Dendritic cell treated with granulocyte-macrophage colony-stimulating factor and Interleukin-4, amounts not matched to agents 40 ng/mL and 50 ng/mL, for 4 days (primary cell): Measurements from ENCODE around the gene ZBTB48.
"Not testable (repeated sequence)": the region's sequence is repeated elsewhere in the genome, so short reads cannot be mapped to it uniquely, and the experiment has no call there.

Experiments
- H3K27ac Mint-ChIP-seq: one replicate; pipeline ENCODE4 v1.8.0; 2022; ENCODE audit warnings: mild to moderate bottlenecking, mixed read lengths
- H3K27me3 Mint-ChIP-seq: one replicate; pipeline ENCODE4 v1.8.0; 2022; ENCODE audit warnings: mild to moderate bottlenecking, mixed read lengths
- H3K36me3 Mint-ChIP-seq: one replicate; pipeline ENCODE4 v1.8.0; 2022; ENCODE audit warnings: low read depth, mixed read lengths
- H3K4me1 Mint-ChIP-seq: one replicate; pipeline ENCODE4 v1.8.0; 2022; ENCODE audit warnings: low read depth, mixed read lengths
- H3K4me3 Mint-ChIP-seq: one replicate; pipeline ENCODE4 v1.8.0; 2022; ENCODE audit warnings: mild to moderate bottlenecking, moderate library complexity, mixed read lengths
- H3K9me3 Mint-ChIP-seq: one replicate; pipeline ENCODE4 v1.8.0; 2022; ENCODE audit warnings: mixed read lengths
- intact Hi-C: fragments of 100-400 bp; cut with micrococcal nuclease; formaldehyde crosslinking; loops from one replicate; pipeline ENCODE4 v1.15.0; 2022

The ZBTB48 gene

GRCh38 chr1:6554907-6555778 is 24.7 kb upstream of the ZBTB48 start, which contains the start of gene TAS1R1:
Gene TAS1R1 (plus strand): TSS chr1:6555307. CDS start chr1:6555374, 67 bp downstream.
- H3K4me1 Mint-ChIP-seq: peaks cover 16% of the 10 kb centered on the region
- intact Hi-C loops: loop anchor here (1.0 to 5.0 kb wide), 3 partner anchors 24 to 58 kb away; partner anchors contain the start of genes KLHL21, PHF13 and ZBTB48
- H3K27me3 Mint-ChIP-seq: peaks cover 1% of the 10 kb centered on the region
- H3K36me3 Mint-ChIP-seq: peaks cover 12% of the 10 kb centered on the region
- peak within 1 kb of the TSS; percentile 76 for H3K4me3 Mint-ChIP-seq
- H3K27ac Mint-ChIP-seq: peak within 1 kb of the TSS; percentile 60
- no peaks in the 10 kb centered on the region for H3K9me3 Mint-ChIP-seq

GRCh38 chr1:6557597-6557996 is 22.2 kb upstream of the ZBTB48 start:
- Mint-ChIP-seq H3K4me1 (peaks cover 8% of the 10 kb centered on the region), H3K36me3 (no peaks in the 10 kb centered on the region), H3K27ac (no peak overlapping the region), H3K4me3 (no peak overlapping the region), H3K27me3 (peaks cover 9% of the 10 kb centered on the region), H3K9me3 (no peaks in the 10 kb centered on the region)
- intact Hi-C loops: no loop called here

DNA sequence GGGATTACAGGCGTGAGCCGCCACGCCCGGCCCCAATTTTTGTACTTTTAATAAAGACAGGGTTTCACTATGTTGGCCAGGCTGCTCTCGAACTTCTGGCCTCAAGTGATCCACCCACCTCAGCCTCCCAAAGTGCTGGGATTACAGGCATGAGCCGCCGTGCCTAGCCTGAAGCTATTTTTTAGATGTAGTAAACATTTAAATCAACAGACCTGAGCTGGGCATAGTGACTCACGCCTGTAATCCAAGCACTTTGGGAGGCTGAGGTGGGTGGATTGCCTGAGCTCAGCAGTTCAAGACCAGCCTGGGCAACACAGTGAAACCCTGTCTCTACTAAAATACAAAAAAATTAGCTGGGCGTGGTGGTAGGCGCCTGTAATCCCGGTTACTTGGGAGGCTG is 20.6 kb upstream of the ZBTB48 start:
- H3K27ac Mint-ChIP-seq, H3K4me3 Mint-ChIP-seq, H3K27me3 Mint-ChIP-seq, H3K9me3 Mint-ChIP-seq, H3K36me3 Mint-ChIP-seq, intact Hi-C loops, H3K4me1 Mint-ChIP-seq: not testable (repeated sequence)

DNA sequence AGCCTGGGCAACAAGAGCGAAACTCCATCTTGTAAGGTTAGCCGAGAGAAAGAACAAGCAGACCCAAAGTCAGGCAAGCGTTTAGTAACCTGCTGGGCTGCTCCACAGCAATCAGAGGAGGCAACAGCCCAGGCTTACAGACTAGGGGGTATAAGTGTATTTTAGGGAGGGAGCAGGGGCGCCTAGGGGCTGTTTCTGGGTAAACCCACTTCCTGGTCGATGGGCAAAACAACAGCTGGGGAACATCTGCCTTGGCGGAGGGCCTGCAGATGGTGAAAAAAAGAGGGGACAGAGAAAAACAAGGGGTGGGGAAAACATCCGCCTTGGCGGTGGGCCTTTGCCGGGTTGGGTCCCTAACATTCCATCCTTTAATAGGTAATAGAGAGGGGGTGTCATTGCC is 19.5 kb upstream of the ZBTB48 start:
- Mint-ChIP-seq H3K27me3 (peaks cover 9% of the 10 kb centered on the region), H3K9me3 (no peaks in the 10 kb centered on the region)
- intact Hi-C loops: no loop called here

GRCh38 chr1:6569033-6569432 is 10.8 kb upstream of the ZBTB48 start:
- no peak overlapping the region for H3K4me3 Mint-ChIP-seq

More for the DNA sequence above, 19.5 kb upstream of the ZBTB48 start:
- no peak overlapping the region for H3K4me3 Mint-ChIP-seq
- no peak overlapping the region for H3K27ac Mint-ChIP-seq
- no peaks in the 10 kb centered on the region for H3K4me1 Mint-ChIP-seq
- no peaks in the 10 kb centered on the region for H3K36me3 Mint-ChIP-seq

GRCh38 chr1:6570100-6570499 is 9.7 kb upstream of the ZBTB48 start:
- Mint-ChIP-seq H3K9me3 (peaks cover 11% of the 10 kb centered on the region), H3K27me3 (peaks cover 33% of the 10 kb centered on the region), H3K4me3 (no peak overlapping the region), H3K4me1 (no peaks in the 10 kb centered on the region), H3K27ac (no peak overlapping the region), H3K36me3 (no peaks in the 10 kb centered on the region)
- intact Hi-C loops: no loop called here

More at GRCh38 chr1:6569033-6569432, 10.8 kb upstream of the ZBTB48 start:
- intact Hi-C loops: no loop called here
- no peak overlapping the region for H3K27ac Mint-ChIP-seq
- no peaks in the 10 kb centered on the region for H3K36me3 Mint-ChIP-seq
- peaks cover 11% of the 10 kb centered on the region for H3K9me3 Mint-ChIP-seq
- peaks cover 33% of the 10 kb centered on the region for H3K27me3 Mint-ChIP-seq
- H3K4me1 Mint-ChIP-seq: no peaks in the 10 kb centered on the region

- Mint-ChIP-seq H3K9me3 (peaks cover 11% of the 10 kb centered on the region), H3K4me3 (no peak overlapping the region), H3K27ac (no peak overlapping the region), H3K27me3 (peaks cover 33% of the 10 kb centered on the region), H3K36me3 (no peaks in the 10 kb centered on the region), H3K4me1 (no peaks in the 10 kb centered on the region)
- intact Hi-C loops: no loop called here
Observed at GRCh38 chr1:6570987-6571386, 8.8 kb upstream of the ZBTB48 start.

DNA sequence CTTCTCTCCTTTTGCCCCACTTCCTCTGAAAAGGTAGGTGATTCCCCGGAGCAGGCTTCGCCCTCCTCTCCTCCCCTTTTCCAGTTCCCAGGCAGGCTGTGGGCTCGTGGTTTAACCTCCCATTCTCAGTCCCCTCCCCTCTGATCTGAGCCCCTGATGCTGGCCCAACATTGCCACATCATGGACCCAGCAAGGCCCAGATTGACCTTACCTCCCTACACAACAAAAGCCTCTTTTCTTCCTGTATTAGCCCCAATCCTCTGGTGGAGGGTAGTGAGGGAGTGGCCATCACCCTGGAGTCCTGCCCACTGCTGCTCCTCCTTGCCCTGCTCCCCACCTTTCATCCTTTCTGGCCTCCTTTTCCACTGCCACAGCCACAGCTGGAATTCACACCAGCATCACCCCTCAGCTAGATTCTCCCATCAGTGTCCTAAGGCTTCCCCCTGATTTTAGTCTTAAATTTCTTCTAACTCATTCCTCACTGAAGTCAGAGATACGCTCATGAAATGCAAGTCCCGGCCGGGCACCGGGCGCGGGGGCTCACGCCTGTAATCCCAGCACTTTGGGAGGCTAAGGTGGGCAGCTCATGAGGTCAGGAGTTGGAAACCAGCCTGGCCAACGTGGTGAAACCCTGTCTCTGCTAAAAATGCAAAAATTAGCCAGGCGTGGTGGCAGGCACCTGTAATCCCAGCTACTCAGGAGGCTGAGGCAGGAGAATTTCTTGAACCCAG is 7.0 kb upstream of the ZBTB48 start:
- no peak overlapping the region for H3K27ac Mint-ChIP-seq
- H3K36me3 Mint-ChIP-seq: no peaks in the 10 kb centered on the region
- no peaks in the 10 kb centered on the region for H3K4me1 Mint-ChIP-seq
- intact Hi-C loops: no loop called here
- no peak overlapping the region for H3K4me3 Mint-ChIP-seq
- H3K9me3 Mint-ChIP-seq: peaks cover 11% of the 10 kb centered on the region
- H3K27me3 Mint-ChIP-seq: peaks cover 33% of the 10 kb centered on the region

DNA sequence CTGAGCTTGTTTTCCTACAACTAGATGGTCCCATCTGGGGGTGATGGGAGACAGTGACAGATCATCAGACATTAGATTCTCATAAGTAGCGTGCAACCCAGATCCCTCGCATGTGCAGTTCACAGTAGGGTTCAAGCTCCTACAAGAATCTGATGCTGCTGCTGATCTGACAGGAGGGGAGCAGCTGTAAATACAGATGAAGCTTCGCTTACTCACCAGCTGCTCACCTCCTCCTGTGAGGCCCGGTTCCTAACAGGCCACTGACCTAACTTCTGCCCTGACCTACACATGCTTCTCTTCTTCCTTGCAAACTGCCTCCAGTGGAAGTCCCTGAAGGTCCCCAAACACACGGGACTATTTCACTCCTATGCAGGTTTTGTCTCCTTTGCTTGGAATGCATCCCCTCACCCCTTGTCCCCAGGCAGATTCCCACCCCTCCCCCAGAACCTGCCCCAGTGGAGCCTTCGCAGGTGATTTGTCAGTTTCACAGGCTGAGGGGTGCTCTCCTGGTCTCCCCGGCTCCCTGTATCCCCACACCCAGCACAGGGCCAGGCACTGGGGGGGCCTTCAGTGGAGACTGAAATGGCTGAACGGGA is 5.7 kb upstream of the ZBTB48 start:
- Mint-ChIP-seq H3K4me3 (no peak overlapping the region), H3K9me3 (peaks cover 11% of the 10 kb centered on the region), H3K4me1 (peaks cover 4% of the 10 kb centered on the region), H3K36me3 (no peaks in the 10 kb centered on the region), H3K27me3 (peaks cover 27% of the 10 kb centered on the region), H3K27ac (no peak overlapping the region)
- intact Hi-C loops: no loop called here

DNA sequence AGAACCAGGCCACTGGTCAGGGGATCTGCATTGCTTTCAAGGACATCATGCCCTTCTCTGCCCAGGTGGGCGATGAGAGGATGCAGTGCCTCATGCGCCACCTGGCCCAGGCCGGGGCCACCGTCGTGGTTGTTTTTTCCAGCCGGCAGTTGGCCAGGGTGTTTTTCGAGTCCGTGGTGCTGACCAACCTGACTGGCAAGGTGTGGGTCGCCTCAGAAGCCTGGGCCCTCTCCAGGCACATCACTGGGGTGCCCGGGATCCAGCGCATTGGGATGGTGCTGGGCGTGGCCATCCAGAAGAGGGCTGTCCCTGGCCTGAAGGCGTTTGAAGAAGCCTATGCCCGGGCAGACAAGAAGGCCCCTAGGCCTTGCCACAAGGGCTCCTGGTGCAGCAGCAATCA is 5.0 kb upstream of the ZBTB48 start:
- Mint-ChIP-seq H3K4me3 (no peak overlapping the region), H3K4me1 (peaks cover 10% of the 10 kb centered on the region), H3K36me3 (peaks cover 3% of the 10 kb centered on the region), H3K27ac (no peak overlapping the region), H3K9me3 (peaks cover 11% of the 10 kb centered on the region), H3K27me3 (peaks cover 20% of the 10 kb centered on the region)
- intact Hi-C loops: no loop called here

GRCh38 chr1:6577831-6578525 is 1.8 kb upstream of the ZBTB48 start:
- no peak overlapping the region for H3K27ac Mint-ChIP-seq
- intact Hi-C loops: no loop called here

GRCh38 chr1:6578624-6579373 is 995 bp upstream of the ZBTB48 start:
- Mint-ChIP-seq H3K27ac (peak overlapping the region; percentile 100), H3K4me3 (no peak overlapping the region), H3K27me3 (no peaks in the 10 kb centered on the region), H3K4me1 (peaks cover 40% of the 10 kb centered on the region), H3K9me3 (no peaks in the 10 kb centered on the region), H3K36me3 (peaks cover 22% of the 10 kb centered on the region)
- intact Hi-C loops: loop anchor here (1.0 kb wide), 1 partner anchor 24 kb away; the partner anchor contains the start of gene NOL9

More at GRCh38 chr1:6577831-6578525, 1.8 kb upstream of the ZBTB48 start:
- Mint-ChIP-seq H3K9me3 (no peaks in the 10 kb centered on the region), H3K4me3 (no peak overlapping the region), H3K4me1 (peaks cover 39% of the 10 kb centered on the region), H3K27me3 (peaks cover under 1% of the 10 kb centered on the region), H3K36me3 (peaks cover 17% of the 10 kb centered on the region)

DNA sequence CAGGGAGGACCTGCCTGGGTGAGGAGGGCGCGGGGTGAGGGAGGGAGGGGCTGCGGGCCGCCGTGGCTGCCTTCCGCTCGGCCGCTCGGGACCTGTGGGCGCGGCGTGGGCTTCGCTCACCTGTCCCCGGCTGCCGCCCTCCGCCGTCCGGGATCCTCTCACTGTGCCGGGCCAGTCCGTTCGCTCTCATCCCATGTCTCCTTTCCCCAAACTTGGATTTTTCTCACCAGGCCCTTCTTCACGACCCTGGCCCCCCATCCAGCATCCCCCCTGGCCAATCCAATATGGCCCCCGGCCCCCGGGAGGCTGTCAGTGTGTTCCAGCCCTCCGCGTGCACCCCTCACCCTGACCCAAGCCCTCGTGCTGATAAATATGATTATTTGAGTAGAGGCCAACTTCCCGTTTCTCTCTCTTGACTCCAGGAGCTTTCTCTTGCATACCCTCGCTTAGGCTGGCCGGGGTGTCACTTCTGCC is 362 bp downstream of the ZBTB48 start:
- H3K9me3 Mint-ChIP-seq: no peaks in the 10 kb centered on the region
- peaks cover 51% of the 10 kb centered on the region for H3K4me1 Mint-ChIP-seq
- intact Hi-C loops: loop anchor here (2.0 kb wide), 1 partner anchor 45 kb away; the partner anchor contains the start of gene THAP3
- no peaks in the 10 kb centered on the region for H3K27me3 Mint-ChIP-seq
- H3K4me3 Mint-ChIP-seq: peak overlapping the region; percentile 100
- peaks cover 35% of the 10 kb centered on the region for H3K36me3 Mint-ChIP-seq
- H3K27ac Mint-ChIP-seq: peak overlapping the region; percentile 100
